Activated CD8-positive, alpha-beta memory T cell treated with anti-CD3 and anti-CD28 coated beads, Interleukin-2, amount 50 U/mL, for 1 hour (primary cell): ENCODE measurements around the gene NTMT1.
"Not testable (repeated sequence)": the region's sequence is repeated elsewhere in the genome, so short reads cannot be mapped to it uniquely, and the experiment has no call there.

Experiments used
- DNase-seq: peaks from one replicate; pipeline ENCODE4 v3.0.0-alpha.2; 2020; ENCODE audit errors: extremely low read depth

Gene NTMT1

GRCh38 chr9:129654554-129655040 is 28.6 kb downstream of the NTMT1 start:
- DNase-seq, result no peak

- no peak for DNase-seq
Observed at GRCh38 chr9:129655154-129655553, 29.2 kb downstream of the NTMT1 start.

GRCh38 chr9:129655696-129656095 is 29.7 kb downstream of the NTMT1 start:
- no peak for DNase-seq

- DNase-seq, result no peak
Observed at GRCh38 chr9:129656795-129657390, 30.9 kb downstream of the NTMT1 start.

- DNase-seq, result no peak
Observed at GRCh38 chr9:129661029-129661428, 35.1 kb downstream of the NTMT1 start.

GRCh38 chr9:129662239-129662638 is 36.3 kb downstream of the NTMT1 start:
- DNase-seq, result not testable (repeated sequence)

- DNase-seq, result no peak
Observed at GRCh38 chr9:129664746-129665388, 38.9 kb downstream of the NTMT1 start.

- no peak for DNase-seq
Observed at GRCh38 chr9:129665389-129665775, 39.4 kb downstream of the NTMT1 start, which contains the start of gene PRRX2. Gene PRRX2 (plus strand): TSS chr9:129665647. CDS start chr9:129665868, 221 bp downstream.

- DNase-seq, result no peak
Observed at GRCh38 chr9:129665814-129666520, 40.0 kb downstream of the NTMT1 start.

GRCh38 chr9:129666575-129666974 is 40.6 kb downstream of the NTMT1 start:
- DNase-seq, result no peak

GRCh38 chr9:129667378-129667777 is 41.4 kb downstream of the NTMT1 start:
- no peak for DNase-seq

GRCh38 chr9:129667850-129668249 is 41.9 kb downstream of the NTMT1 start:
- DNase-seq, result no peak

- DNase-seq, result no peak
Observed at GRCh38 chr9:129669141-129669718, 43.3 kb downstream of the NTMT1 start.

GRCh38 chr9:129669946-129670345 is 44.0 kb downstream of the NTMT1 start:
- DNase-seq, result no peak

GRCh38 chr9:129671065-129671464 is 45.1 kb downstream of the NTMT1 start:
- DNase-seq, result no peak

- DNase-seq, result no peak
Observed at GRCh38 chr9:129671519-129671918, 45.6 kb downstream of the NTMT1 start.

GRCh38 chr9:129672702-129673101 is 46.7 kb downstream of the NTMT1 start:
- DNase-seq, result no peak

GRCh38 chr9:129673602-129674001 is 47.6 kb downstream of the NTMT1 start:
- DNase-seq, result no peak

- no peak for DNase-seq
Observed at GRCh38 chr9:129674229-129674628, 48.3 kb downstream of the NTMT1 start.

- DNase-seq, result no peak
Observed at GRCh38 chr9:129675620-129676019, 49.7 kb downstream of the NTMT1 start.

GRCh38 chr9:129676287-129676686 is 50.3 kb downstream of the NTMT1 start:
- no peak for DNase-seq

- DNase-seq, result no peak
Observed at GRCh38 chr9:129676975-129677374, 51.0 kb downstream of the NTMT1 start.

GRCh38 chr9:129677456-129677855 is 51.5 kb downstream of the NTMT1 start:
- DNase-seq, result no peak
